ENCODE measurements around the gene NRXN3.

NRXN3 gene

DNA sequence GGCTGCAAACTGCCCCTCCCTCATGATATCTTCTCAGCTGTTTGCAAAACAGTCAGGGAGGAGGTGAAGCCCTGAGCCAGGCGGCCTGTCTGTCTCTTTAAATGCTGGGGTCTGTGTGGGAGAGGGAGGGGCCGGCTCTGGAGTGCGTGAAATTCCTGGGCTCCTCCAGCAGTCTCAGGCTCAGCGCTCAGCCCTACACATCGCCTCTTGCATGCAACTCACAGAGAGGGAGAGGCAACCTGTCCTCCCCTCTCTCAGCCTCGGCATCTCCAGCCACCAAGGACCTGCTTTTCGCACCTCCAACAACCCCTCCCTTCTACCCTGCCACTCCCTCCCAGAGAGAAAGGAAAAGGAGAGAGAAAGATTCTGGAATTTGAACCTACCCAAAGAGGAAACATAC, at the start of gene NRXN3:
TSS of gene NRXN3 (plus strand) at position 171 of the 400 bp plus-strand sequence. CDS start 72,721 bp downstream, outside the sequence.
- no peak for DNase-seq

DNA sequence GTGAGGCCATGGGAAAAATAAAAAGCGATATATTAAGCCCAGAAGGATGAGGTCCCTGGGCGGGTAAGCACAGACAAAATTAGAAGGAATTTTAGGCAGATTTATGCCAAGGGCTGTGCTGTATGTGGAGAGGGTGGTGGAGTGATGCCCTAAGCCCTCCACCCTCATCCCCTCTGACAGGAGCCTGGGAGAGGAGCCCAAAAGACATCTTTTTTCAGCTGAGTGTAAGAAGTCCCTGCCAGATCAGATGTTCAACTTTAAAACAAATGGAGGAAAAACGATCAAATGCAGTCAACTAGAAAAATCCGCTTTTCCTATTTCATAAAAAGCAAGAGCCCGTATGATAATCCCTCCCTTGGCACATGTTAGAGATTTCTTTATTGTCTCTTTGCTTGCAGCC, 47.7 kb upstream of the NRXN3 start:
- DNase-seq = no peak

GRCh38 chr14:78123650-78124253, 46.4 kb upstream of the NRXN3 start:
- no peak for DNase-seq

- DNase-seq = no peak
Measured at GRCh38 chr14:78127961-78128360, 42.2 kb upstream of the NRXN3 start.

DNA sequence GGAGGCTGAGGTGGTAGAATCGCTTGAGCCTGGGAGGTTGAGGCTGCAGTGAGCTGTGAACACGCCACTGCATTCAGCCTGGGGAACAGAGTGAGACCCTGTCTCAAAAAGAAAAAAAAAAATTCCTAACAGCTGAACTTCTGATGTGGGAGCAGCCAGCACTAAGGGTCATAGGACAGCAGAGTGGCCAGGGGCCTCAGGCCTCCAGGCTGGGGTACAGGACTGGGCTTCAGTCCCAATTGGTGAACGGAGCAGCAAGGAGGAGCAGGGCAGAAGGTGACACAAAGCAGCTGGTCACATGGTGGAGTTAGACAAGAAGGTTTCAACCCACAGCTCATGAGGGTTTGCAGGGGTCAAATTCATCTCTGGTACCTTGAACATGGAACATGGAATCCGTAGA, 40.8 kb upstream of the NRXN3 start:
- DNase-seq = no peak

- DNase-seq = no peak
Measured at GRCh38 chr14:78130356-78130755, 39.8 kb upstream of the NRXN3 start.

- no peak for DNase-seq
Measured at GRCh38 chr14:78131201-78131600, 39.0 kb upstream of the NRXN3 start.

GRCh38 chr14:78131616-78132015, 38.6 kb upstream of the NRXN3 start:
- DNase-seq = no peak

- no peak for DNase-seq
Measured at GRCh38 chr14:78135450-78135891, 34.7 kb upstream of the NRXN3 start.

GRCh38 chr14:78136695-78137094, 33.5 kb upstream of the NRXN3 start:
- no peak for DNase-seq

- no peak for DNase-seq
Measured at GRCh38 chr14:78141590-78141989, 28.6 kb upstream of the NRXN3 start.

GRCh38 chr14:78142998-78143397, 27.2 kb upstream of the NRXN3 start:
- no peak for DNase-seq

DNA sequence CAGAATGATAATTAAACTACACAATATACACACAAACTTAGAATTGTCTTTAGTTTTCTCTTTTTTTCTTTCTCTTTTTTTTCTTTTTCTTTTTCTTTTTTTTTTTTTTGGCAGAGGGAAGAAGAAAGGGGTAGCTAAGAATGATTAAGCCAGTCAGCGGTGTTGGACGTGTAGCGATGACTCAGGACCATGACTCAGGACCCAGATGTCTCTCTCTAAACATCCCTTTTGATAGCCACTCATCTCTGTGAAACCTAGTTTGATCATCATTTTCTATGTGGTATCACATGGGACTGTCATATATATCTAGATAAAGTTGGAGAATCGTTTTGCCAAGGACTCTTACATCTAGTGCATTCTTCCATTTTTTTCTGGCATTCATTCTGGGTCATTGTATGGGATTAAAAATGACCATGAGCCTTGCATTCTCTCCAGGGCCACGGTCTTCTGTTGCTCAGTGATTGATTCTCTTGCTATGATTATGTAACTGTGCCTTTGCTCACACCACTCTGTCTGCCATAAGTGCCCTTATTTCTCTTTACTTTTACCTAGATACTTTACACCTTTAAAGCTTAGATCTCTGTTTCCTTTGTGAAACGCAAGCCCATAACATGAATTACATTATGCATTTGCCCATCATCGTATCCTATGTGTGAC, 26.6 kb upstream of the NRXN3 start:
- DNase-seq = no peak

GRCh38 chr14:78152201-78153063, 17.7 kb upstream of the NRXN3 start:
- DNase-seq = peak in 1 of 2 experiments; percentile 40

DNA sequence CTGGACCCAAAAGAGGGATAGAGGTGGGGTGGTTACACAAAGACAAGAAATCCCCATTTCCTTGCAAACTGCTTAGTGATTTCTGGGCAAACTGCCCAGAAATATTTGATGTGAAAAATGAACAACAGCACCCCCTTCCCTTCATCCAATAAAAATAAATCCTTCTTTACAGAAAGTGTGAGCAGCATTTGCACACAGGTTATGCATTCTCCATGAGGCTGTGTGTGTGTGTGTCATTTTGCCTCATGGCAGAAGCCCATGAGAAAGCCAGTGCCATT, 17.2 kb upstream of the NRXN3 start:
- DNase-seq = peak; percentile 57 to 68

DNA sequence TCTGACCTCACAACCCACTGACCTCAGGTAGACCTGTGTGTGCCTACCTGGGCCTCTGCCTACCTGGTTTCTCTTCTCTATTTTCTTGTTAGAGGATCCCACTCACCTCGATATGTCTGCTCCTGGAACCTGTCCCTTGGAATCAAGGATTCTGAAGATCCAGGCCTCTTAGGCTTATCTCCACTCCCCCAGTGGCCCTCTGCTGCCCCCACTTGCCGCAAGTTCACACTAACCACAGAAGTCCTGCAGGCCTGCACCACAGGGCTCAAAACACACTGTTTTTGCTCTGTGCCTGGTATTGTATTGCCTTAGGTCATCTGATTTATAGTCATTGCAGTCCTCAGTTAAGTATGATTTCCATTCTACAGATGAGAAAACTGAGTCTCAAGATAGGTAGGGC, 15.3 kb upstream of the NRXN3 start:
- no peak for DNase-seq

GRCh38 chr14:78156196-78156595, 14.0 kb upstream of the NRXN3 start:
- no peak for DNase-seq

DNA sequence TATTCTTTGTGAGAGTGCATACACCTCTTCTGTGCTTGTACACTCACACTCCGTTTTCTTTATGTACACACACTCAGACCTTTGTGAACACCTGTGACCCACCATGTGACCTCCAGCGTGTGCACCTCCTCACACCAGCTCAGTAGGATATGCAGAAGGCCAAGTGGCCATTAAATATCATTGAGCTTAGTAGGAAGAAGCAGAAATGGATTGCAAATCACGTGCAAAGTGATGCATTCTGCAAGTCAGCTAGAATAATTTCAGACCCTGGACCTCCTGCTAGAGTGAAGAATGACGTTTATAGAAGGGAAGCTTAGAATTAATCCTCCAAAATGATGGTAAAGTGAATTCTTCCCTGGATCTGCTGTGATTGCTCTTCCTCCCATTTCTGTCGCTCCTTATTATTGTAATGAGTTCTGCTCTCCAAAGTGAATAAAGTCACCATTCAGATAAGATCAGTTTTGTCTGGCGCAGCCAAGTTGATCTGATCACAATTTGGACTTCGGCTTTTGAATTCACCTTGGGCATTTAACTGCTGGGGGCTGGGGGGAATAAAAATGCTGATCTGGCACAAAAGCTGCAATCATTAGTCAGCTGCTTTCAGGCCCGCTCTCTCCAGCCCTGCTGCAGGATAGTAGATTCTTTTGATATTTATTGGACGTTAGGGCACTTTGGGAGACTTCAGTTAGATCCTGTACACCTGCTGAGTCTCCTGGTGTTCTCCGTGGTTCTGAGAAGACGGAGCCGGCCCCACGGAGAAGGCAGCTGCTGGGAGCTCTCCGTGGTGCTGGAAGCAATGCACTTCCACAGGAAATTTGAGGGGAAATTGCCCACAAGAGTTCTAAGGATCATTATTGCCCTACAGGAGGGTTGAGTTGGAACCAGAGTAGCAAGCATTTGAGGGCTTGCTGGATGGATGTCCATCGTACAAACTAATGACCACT, 12.4 kb upstream of the NRXN3 start:
- no peak for DNase-seq

DNA sequence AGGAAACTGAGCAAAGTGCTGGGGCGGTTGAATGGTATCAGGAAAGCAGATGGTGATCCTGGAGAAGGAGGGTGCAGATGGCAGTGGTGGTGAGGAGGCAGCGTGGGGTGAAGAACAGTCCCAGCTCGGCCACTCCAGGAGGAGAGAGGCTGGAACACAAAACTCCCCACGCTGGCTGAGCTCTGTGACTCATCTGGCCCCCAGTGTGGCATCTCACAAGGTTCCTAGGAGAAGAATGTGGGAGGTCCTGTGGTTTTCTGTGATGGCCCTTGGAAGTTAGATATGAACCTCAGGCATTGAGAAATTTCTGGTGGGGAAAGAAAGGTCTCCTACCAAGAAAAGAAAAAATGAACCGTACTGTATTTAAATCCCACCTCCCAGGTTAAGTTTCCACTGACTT, 8.0 kb upstream of the NRXN3 start:
- no peak for DNase-seq

GRCh38 chr14:78164226-78164853, 5.8 kb upstream of the NRXN3 start:
- peak in 1 of 2 experiments; percentile 9 for DNase-seq

DNA sequence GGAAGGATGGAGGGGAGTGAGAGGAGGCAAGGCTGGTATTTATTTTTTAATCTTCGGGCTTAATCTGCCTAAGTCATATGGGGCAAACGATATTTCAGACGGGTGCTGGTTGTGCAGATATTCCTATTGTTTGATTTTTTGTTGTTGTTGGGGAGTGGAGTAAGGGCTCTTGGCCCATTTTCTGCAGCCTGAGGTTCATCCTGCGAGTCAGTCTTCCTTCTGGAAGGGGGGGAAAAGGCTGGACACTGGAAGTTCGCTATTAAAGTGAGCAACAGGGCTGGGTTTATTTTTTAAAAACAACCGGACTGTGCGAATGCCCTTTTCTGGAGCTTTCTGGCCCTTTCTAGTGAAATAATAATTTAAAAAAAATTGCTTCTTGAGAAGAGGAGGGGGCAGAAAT, 2.3 kb downstream of the NRXN3 start:
- DNase-seq = no peak

DNA sequence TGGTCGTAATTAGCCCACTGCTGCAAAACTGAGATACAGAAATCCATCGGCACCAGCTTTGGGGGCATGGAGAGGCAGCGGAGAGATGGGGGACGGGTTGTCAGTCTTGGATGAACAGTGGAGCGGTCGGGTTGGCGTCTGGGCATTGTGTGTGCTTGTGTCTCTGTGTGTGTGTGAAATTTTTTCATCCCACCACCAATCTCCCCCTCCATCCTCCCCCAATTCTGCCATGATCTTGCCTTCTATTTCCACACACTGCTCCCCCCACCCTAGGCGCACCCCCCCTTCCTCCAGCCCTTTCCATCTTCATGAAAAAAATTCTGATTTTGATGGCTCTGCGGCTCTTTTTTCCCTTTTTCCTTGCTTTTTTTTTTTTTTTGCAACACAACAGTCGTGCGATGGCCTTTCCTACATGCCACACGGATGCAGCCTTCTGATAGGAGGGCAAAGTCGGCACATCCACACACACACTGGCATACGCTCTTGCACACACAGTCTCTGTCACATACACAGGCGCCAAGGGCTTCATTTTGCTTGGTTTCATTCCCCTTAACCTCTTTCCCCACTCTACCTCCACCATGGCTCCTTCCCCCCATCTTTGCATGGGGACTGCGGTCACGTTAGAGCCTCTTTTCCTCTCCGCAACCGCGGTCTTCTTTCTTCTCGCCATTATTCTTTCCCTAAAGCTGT, 3.3 kb downstream of the NRXN3 start:
- no peak for DNase-seq

All from NCI-H446 (cell line).